Activated T-helper 1 cell treated with anti-CD3 and anti-CD28 coated beads, Interleukin-2, amount 50 U/mL, for 16 hours (primary cell): Measurements from ENCODE around the gene CC2D2B.
"Not testable (repeated sequence)": the region's sequence is repeated elsewhere in the genome, so short reads cannot be mapped to it uniquely, and the experiment has no call there.

Source experiments
- DNase-seq, 2 donors: peaks; one replicate each; pipeline ENCODE4 v3.0.0-alpha.2; 2020; ENCODE audit warnings: low read depth in 1 of 2, low spot score in 1 of 2

Gene CC2D2B

DNA sequence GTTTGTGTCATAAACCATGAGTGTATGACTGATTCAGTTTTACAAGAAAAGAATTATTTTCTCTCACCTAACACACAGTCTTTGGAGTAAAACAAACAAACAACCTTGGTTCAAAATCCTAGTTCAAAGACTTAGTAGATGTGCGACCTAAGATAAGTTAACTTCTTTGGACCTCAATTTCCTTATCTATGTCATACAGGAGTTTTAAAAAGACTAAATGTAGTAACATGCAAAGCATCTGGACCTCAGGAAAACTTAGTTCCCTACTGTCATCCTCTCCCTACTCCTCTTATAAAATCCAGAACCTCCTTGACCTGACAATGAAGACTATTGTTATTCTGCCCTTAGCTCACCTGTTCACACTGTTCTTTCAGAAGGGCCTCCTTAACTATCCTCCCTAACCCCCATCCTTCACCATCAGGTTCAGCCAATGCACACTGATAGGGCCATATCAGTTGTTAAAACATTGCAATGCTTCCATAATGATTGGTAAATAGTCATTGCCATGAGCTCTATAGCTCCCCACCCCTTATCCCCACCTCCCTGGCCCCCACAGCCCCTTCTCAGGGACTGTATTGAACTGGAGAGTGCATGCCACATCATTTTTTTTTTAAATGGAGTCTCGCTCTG is 106.8 kb downstream of the CC2D2B start:
- no peak for DNase-seq

DNA sequence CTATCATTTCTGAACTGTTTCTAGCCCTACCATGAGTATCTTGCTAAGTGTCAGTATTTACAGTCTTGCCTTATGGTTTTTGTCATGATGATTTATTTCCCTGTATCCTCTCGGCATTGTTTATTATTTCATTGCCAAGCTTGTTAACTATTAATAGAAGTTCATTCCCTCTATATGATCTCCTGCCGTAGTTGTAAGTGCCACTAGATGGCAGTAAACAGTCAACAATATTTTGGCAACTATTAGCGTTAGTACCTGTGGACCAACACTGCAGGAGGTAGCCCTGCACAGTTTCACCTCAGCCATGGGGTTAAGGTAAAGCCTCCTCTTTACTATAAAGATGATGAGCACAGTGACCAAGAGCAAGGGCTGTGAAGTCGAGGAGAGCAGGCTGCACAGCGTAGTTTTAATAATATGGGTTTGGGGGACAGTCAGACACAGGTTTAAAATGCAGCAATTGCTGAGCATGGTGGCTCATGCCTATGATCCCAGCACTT is 109.5 kb downstream of the CC2D2B start:
- DNase-seq = no peak

DNA sequence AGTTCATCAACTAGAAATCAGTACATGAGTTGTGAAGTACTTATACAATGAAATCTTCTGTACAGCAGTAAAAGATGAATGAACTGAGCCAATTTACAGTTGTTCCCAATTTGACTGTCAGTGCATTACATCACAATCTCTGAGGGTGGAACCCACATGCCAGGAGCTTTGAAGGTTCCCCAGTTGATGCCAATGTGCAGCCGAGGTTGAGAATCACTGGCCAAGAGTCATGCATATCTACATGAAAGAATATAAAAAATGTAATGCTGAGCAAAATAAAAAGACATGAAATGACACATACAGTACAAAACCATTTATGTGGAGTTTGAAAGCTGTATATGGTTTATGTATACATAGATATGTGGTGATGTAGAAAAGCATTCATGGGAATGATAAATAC is 113.6 kb downstream of the CC2D2B start:
- no peak for DNase-seq

DNA sequence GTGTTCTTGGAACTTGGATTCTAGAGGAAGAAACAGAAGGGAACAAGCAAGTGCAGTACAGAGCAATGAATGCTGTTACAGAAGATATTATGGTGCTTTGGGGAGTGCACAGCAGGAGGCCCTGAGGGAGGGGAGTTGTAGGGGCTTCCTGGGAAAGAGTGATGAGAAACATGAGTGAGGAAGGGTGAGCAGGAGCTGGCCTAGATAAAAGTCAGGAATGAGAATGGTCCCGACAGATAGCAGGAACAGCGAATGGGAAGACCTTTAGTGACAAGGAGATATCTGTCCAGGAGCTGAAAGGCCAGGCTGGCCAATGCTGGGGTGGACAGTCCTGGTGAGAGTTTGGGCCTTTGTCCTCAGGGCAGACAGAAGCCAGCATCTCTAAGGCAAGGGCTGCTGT is 115.0 kb downstream of the CC2D2B start:
- no peak for DNase-seq

DNA sequence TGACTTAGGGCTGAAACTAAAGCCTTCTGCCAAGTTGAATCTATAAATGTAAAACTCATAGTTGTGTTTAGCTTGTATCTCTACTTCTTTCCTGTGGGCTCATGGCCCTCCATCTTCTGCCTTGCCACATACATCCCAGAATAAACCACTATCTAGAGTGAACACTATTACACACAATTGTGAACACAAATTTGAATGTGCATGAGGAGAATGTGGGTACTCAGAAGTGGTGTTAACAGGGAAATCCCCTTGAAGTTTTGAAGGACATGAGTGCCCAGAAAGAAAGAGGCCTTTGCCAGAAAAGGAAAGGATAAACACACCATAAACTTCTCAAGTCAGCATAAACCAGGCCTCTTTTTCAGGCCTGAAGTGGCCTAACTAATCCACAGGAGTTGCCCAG is 115.4 kb downstream of the CC2D2B start:
- DNase-seq = no peak

DNA sequence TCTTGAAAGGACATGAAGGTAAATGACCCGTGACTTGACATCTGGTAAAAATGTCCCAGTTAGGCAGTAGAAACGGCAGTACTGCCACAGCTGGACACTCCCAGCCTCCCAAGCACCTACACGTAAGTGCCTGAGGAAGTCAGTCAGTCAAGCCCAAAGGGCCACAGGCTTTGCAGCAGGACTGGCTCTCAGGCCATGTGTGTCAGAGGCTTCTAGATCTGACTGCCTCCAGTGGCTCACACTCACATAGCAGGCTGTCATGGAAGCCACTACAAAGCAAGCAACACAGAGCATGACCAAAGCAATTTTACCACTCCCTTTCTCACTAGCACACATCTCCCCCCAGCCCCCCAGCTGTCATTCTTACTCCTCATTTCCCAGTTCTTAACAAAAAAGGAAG is 117.8 kb downstream of the CC2D2B start:
- DNase-seq = no peak

DNA sequence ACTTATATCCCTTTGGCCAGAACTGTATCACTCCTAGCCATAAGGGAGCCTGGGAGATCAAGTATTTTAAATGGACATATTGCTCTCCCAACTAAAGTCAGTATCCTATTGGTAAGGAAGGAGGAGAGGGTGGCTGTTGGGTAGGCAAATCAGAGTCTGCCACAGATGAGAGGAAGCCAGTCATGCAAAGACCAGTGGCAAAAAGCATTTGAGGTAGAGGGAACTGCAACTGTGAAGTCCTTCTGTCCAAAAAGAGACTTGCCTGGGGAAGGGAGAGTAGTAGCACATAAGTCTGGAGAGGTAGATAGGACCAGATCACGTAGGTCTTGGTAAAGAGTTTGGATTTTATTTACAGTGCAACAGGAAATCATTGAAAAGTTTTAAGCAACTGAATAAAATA is 126.8 kb downstream of the CC2D2B start:
- no peak for DNase-seq

DNA sequence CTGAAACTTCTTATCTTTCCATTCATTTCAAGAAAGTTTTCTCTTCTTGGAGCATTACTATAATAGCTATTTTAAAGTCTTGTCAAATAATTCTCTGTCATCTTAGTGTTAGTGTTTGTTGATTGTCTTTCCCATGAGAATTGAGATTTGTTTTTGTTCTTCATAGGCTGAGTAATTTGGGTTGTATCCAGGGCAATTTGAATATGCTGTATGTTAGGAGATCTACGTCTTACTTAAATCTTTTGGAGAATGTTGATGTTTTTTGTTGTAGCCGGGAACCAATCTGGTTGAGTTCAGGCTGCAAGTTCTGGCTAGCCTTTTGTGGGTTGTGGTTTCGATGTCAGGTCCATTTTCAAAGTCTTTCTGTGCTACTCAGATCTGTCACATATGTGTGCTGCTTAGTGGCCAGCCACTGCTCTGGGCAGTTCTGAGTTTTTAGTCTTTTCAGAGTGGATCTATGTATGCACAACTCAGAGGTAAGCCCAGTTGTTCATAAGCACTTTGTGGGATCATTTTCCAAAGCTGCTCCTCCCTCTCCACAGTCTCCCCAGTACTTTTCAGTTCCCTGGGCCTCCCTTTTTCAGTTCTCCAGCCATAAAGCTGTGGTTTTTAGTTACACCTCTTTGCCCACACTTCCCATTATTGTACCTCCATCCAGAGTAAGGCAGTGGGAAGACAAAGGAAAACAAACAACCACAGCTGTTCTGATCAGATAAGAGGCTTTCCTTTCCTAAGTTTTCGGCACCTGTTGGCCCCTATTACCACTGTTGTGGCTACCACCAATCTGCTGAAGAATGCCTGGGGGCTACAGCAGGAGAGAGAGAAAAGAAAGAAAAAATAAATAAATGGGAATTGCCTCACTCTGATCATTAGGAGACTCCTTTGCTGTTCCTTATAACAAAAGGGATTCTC is 131.0 kb downstream of the CC2D2B start:
- no peak for DNase-seq

DNA sequence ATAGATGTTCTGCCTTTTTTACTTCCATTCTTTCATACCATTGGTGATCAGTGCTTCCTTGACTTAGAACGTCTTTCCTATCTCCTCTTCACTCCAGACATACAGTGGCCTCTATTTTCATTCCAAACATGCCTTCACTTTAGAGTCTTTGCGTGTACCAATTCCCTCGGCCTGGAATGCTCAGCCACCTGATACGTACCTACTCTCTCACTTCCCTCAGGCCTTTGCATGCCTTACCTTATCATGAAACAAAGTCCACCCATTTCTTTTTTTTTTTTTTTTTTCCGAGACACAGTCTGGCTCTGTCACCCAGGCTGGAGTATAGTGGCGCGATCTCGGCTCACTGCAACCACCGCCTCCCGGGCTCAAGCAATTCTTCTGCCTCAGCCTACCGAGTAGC is 133.4 kb downstream of the CC2D2B start:
- DNase-seq = no peak

DNA sequence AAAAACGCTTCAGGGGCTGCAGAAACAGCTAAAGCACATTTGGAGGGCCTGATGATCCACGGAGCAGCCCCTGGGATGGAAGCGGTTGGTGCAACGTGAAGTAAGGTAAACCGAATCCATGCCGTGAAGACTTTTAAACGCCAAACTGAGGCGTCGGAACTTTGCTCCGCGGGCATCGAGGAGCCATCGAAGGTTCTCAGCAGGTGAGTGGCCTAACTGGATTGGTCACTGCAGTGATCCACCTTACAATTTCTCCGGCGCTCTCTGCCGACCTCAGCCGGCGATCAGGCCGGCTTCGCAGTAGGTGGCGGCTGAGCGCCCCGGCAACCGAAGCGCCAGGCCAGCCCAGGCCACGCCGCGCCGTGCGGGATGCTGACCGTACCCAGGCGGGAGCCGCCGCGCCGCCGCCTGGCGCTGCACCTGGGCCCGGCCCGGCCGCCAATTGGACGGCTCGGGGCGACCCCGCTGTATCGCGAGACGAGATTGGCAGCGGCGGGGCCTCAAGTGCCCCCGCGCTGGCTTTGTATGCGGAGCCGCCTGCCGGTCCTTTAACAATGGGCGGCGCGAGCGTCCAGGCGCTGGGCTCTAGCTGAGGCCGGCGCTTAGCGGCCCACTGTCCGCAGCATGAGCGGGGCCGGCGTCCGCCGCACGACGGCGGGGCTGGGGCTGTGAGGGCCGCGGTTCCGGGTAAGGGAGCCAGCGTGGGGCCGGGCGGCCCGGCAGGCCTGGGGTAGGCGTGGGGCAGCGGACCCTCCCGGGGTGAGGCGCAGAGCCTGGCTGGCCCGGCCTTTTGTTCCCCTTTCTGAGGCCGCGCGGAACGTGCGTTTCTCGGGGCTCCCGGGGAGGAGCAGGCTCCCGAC is 135.5 kb downstream of the CC2D2B start, which contains the start of gene CCNJ:
TSS of gene CCNJ (plus strand) at position 551 of the 860 bp plus-strand sequence. CDS start 811 bp downstream, outside the sequence.
- DNase-seq = peak; percentile 41 to 71

DNA sequence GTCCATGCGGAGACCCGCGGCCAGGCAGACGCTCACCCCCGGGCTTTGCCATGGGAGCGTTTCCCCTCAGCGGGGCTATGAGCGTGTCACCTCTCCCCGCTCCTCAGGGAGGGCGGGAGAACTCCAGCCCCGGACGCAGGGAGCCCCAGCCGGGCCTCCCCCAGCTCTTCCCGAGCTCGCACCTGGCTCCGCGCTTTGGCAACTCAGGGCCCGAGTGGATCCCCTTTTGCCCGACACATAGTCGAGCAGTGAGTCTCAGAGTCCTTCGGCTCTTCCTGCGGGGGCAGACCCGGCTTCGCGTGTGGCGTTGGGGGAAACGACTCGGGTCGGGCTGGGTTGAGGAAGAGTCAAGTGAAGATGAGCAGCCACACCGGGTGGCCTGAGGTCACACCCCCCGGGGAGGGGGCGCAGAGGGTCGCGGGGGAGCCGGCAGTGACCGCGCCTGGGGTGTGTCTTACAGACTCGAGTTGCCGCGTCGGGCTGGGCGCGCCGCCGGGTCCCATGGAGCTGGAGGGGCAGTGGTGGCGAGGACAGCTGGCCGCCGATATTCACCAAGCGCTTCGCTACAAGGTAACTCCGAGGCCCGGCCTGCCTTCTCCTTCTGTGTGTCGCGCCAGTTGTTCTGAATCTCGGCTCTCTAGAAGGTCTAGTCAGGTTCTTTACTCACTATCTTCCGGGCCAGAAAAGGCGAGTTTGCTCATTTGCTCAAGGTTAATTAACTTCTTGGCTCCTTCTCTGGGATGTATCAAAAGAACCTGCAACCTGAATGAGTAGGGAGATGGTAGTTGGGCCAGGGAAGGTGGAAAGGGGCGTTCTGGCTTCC is 136.3 kb downstream of the CC2D2B start:
- peak; percentile 14 to 27 for DNase-seq

DNA sequence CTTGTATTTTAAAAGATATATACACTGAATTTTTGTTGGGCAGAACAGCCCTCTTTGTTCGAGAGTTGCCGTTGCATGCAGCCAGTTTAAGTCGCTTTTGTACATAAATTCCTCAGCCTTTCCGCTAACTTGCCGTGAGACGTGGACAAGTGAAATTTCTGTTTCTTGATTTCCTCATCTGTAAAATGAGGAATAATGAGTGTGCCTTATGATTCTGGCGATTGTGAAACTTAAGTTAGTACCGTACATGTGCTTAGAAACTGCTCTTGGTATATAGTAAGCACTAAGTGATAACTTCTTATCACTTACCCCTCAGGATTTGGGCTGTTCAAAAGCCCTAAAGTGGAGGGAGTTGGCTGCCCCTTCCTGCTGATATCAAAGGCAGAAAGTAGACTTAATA is 137.0 kb downstream of the CC2D2B start:
- no peak for DNase-seq

DNA sequence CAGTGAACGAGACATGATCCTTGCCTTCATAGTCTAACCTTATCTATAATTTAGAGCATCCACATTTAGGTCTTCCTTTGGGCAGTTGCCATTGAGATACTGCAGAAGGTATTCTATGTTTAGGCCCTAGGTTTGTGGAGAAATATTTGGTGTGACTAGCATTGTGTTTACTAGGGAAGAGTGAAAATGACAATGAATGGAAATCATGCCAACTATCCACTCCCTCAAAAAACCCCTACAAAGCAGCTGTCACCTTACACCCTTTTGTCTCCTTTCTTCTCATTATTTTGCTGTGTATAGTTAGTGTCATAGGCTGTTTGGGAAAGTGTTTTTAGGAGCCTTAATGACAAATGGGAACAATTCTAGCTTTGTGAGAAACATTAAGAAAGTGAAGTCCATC is 138.8 kb downstream of the CC2D2B start:
- DNase-seq = no peak

DNA sequence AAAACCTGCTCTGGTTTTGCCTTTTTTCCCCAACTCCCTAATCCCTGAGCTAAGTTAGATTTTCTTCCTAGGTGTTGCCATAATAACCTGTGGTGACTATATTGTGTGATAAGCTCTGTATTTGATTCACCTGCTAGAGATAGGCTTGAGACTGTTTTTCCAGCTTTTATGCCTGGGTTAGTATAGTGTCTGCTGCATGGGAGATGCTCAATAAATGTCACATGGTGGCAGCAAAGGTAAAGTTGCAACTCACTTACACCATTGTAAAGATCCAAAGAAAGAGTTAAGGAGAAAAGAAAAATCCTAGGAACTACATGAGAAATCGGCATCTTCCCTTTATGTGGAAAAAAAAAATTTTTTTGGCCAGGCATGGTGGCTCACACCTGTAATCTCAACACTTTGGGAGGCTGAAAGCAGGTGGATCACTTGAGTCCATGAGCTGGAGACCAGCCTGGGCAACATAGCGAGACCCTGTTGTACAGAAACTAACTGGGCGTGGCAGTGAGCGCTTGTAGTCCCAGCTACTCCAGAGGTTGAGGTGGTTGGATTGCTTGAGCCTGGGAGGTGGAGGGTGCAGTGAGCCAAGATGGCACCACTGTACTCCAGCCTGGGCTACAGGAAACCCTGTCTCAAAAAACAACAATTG is 139.4 kb downstream of the CC2D2B start:
- DNase-seq = no peak

DNA sequence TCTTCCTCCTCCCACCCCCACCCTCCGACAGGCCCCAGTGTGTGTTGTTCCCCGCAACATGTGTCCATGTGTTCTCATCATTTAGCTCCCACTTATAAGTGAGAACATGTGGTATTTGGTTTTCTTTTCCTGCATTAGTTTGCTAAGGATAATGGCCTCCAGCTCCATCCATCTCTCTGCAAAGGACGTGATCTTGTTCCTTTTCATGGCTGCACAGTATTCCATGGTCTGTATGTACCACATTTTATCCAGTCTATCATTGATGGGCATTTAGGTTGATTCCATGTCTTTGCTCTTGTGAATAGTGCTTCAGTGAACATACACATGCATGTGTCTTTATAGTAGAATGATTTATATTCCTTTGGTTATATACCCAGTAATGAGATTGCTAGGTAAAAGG is 140.2 kb downstream of the CC2D2B start:
- not testable (repeated sequence) for DNase-seq

DNA sequence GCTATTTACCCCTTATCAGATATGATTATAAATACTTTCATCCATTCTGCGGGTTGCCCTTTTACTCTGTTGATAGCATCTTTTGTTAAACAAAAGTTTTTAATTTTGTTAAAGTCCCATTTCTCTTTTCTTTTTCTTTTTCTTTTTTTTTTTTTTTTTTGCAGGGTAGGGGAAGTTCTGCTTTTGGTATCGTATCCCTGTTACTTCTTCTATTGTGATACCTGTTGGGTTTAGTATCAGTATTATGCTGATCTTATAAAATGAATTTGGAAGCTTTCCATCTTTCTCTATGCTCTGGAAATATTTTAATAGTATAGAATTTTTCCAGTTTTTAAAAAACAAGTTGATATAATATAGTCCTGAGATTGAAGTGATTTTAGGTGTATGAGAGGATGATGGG is 141.6 kb downstream of the CC2D2B start:
- DNase-seq = no peak

DNA sequence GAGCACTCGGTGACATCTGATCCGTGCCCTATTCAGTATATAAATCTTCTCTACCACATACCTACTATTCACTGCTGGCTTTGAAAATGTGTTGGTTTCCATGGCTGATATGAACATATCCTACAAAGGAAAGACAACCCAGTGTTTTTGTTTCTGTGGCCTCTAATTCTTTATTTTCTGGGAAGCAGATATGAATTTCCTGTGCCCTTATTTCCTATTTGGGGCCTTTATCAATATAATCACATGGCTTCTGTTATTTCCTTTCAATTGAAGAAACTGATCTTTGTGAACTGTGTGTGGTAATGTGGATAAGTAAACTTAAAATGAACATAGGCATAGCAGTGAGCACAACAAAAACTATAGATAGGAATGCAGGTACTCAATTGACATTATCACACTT is 146.2 kb downstream of the CC2D2B start:
- DNase-seq = no peak

DNA sequence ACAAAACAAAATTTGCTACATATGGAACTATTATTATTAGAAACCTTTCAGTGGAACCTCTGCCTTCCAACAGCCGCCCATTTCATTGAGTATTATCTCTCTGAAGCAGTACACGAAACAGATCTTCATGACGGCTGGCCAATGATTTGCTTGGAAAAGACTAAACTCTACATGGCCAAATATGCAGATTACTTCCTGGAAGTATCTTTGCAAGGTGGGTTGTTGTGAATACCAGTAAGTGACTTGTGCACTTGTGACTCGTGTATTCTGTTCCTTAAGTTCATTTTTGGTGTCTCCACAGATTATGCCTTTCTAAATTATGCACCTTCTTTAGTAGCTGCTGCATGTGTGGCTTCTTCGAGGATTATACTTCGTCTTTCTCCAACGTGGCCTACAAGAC is 149.0 kb downstream of the CC2D2B start:
- no peak for DNase-seq

DNA sequence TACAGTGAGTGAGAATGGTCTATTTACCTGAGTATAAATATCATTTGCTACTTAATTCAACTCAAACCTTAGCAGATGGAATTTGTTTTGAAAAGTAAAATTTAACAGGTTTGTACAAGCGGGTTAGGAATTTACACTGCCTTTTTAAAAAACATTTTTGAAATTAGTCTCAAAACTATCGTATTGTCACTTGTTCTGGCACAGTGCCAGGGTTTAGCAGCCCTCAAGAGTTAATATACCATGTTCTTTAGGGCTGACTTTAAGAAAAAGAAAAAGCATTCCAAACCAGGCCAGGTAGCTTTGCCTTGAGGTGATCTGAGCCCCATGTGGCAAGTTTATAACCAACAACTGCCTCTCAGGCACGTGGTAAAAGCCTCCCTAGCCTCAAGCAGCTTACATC is 153.5 kb downstream of the CC2D2B start:
- no peak for DNase-seq

DNA sequence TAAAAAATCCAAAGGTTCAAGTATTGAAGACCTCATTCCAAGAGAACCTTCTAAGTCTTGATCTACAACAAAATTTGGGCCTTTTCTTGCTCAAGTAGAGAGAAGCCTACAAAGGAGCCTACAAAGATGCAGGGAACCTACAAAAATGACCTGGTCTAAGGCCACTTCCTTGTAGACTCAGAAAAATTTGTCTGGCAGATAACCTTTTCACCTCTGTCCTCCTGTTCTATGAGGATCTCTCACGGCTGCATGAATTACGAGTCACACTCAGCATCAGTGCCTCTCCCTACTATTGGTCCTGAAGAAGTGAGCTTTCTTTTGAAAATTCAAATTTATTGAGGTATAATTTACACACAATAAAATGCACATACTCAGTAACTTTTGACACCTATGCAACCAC is 164.9 kb downstream of the CC2D2B start:
- no peak for DNase-seq
